Keratinocyte (primary cell): ENCODE data around the gene AAGAB. TPM values are rescaled to one million over a fixed set of nuclear protein-coding genes. Genes with fewer than 3 reads are reported as not detected.
A peak's percentile ranks its signal among the peaks of the same experiment; 100 is the strongest.

Experiments used
- DNase-seq: peaks from one replicate; pipeline ENCODE4 v3.0.0-alpha.2; 2011; ENCODE audit warnings: low read depth, missing footprints, low spot score
- FAIRE-seq: peaks from 2 replicates; lab custom pipeline; 2011; peaks lifted over from hg19 to GRCh38; lab: Jason Lieb, UNC
- H2AFZ ChIP-seq: 2 replicates; pipeline ENCODE4 v1.6.0; 2012; ENCODE audit warnings: low read length, control low read depth, inconsistent platforms; ENCODE audit not compliant: control insufficient read depth
- H3K27ac ChIP-seq: 2 replicates; pipeline ENCODE4 v1.5.1; 2011; ENCODE audit warnings: low read length; ENCODE audit not compliant: control insufficient read depth, insufficient read depth
- H3K27me3 ChIP-seq: 3 replicates; pipeline ENCODE4 v1.6.0; 2011; ENCODE audit warnings: low read length; ENCODE audit not compliant: control insufficient read depth, insufficient read depth; ENCODE audit errors: extremely low read depth
- H3K36me3 ChIP-seq, 2 experiments: 2 replicates in 1 of 2; 3 replicates in 1 of 2; pipeline ENCODE4 v1.5.1; 2011; ENCODE audit warnings: low read length in 2 of 2, mild to moderate bottlenecking in 1 of 2; ENCODE audit not compliant: control insufficient read depth in 2 of 2, insufficient read depth in 2 of 2; ENCODE audit errors: extremely low read depth in 1 of 2
- H3K4me1 ChIP-seq: 3 replicates; pipeline ENCODE4 v1.5.1; 2011; ENCODE audit warnings: low read length; ENCODE audit not compliant: control insufficient read depth, insufficient read depth; ENCODE audit errors: extremely low read depth
- H3K4me2 ChIP-seq: 3 replicates; pipeline ENCODE4 v1.6.0; 2011; ENCODE audit warnings: low read depth, low read length; ENCODE audit not compliant: control insufficient read depth, insufficient read depth; ENCODE audit errors: extremely low read depth
- H3K4me3 ChIP-seq, 3 experiments: fragments of 200-600 bp in 1 of 3; sonication (generic) in 1 of 3; 2 replicates in 2 of 3; 3 replicates in 1 of 3; pipeline ENCODE4 v1.5.1; 2011 to 2016; ENCODE audit warnings: low read length in 3 of 3, mild to moderate bottlenecking in 3 of 3, control low read depth in 2 of 3, inconsistent platforms in 1 of 3, low read depth in 1 of 3, mixed read lengths in 1 of 3, mixed run types in 1 of 3, moderate library complexity in 1 of 3; ENCODE audit not compliant: control insufficient read depth in 2 of 3, insufficient read depth in 2 of 3; ENCODE audit errors: extremely low read depth in 1 of 3
- H3K79me2 ChIP-seq: 2 replicates; pipeline ENCODE4 v1.6.0; 2012; ENCODE audit warnings: low read length; ENCODE audit not compliant: control insufficient read depth, insufficient read depth
- H3K9ac ChIP-seq: 3 replicates; pipeline ENCODE4 v1.6.0; 2011; ENCODE audit warnings: low read length; ENCODE audit not compliant: control insufficient read depth, insufficient read depth; ENCODE audit errors: extremely low read depth
- H3K9me1 ChIP-seq: 3 replicates; pipeline ENCODE4 v1.6.0; 2011; ENCODE audit warnings: low read length; ENCODE audit not compliant: control insufficient read depth, insufficient read depth; ENCODE audit errors: extremely low read depth
- H3K9me3 ChIP-seq: 2 replicates; pipeline ENCODE4 v1.5.1; 2012; ENCODE audit warnings: low read depth, low read length; ENCODE audit not compliant: control insufficient read depth
- H4K20me1 ChIP-seq: 3 replicates; pipeline ENCODE4 v1.6.0; 2011; ENCODE audit warnings: low read length; ENCODE audit not compliant: control insufficient read depth, insufficient read depth; ENCODE audit errors: extremely low read depth
- CTCF ChIP-seq, 3 experiments: IDR thresholded peaks in 1 of 3; conservative IDR thresholded peaks in 1 of 3; optimal IDR thresholded peaks in 1 of 3; 2 replicates in 2 of 3; 3 replicates in 1 of 3; pipeline versions ENCODE3 to v1.5.1; 2011; ENCODE audit warnings: low read length in 3 of 3, mild to moderate bottlenecking in 3 of 3, moderate library complexity in 2 of 3, control low read depth in 1 of 3, inconsistent platforms in 1 of 3; ENCODE audit not compliant: insufficient read depth in 2 of 3; ENCODE audit errors: extremely low read depth in 1 of 3
- EZH2 ChIP-seq: IDR thresholded peaks from one replicate; pipeline ENCODE4 v1.6.1; 2012; ENCODE audit warnings: inconsistent platforms, mild to moderate bottlenecking, low read length, moderate library complexity
- dilution Hi-C: fragments of 300-500 bp; cut with MboI; formaldehyde crosslinking; loops from one replicate; pipeline ENCODE4 v1.7.0; 2020; ENCODE audit warnings: low sequenced_read_pairs; ENCODE audit not compliant: extremely low pct_ligation_motif_present
- polyA plus RNA-seq, 5 experiments: library from polyadenylated mRNA; depleted of rRNA in 3 of 5; stranded (reverse) in 3 of 5; stranded (forward) in 1 of 5; unstranded in 1 of 5; fragments of >200 nt; gene quantifications; 1 replicate in 1 of 5; 2 replicates in 3 of 5; 3 replicates in 1 of 5; pipeline versions ENCODE4 v1.2.1 to v1.2.3, GENCODE V29; 2011 to 2012; ENCODE audit warnings: missing spikeins in 2 of 5, low read depth in 1 of 5, low replicate concordance in 1 of 5

Gene AAGAB
- polyA plus RNA-seq, 1 donor (not counting 4 experiments of a cell fraction or from before 2014, with no cell fraction given): 82.7 TPM

- no peak overlapping the region for H3K4me3 ChIP-seq
- H3K27me3 ChIP-seq: no peaks in the 10 kb centered on the region
- H3K4me1 ChIP-seq: peaks cover 11% of the 10 kb centered on the region
- TF ChIP-seq EZH2 (no peak), CTCF (optimal IDR thresholded peaks at IDR 0.05 in 1 of 3, IDR thresholded peaks at IDR 0.05 in 1 of 3, conservative IDR thresholded peaks at IDR 0.05 in 1 of 3; ENCODE audit: extremely low read depth in 1 of 3, insufficient read depth in 2 of 3, low read length in 3 of 3) (no peak)
- no peaks in the 10 kb centered on the region for H4K20me1 ChIP-seq
- peaks cover 48 to 76% of the 10 kb centered on the region in 2 experiments for H3K36me3 ChIP-seq
- H3K27ac ChIP-seq: no peak overlapping the region
- dilution Hi-C loops: no loop called here
- no peaks in the 10 kb centered on the region for H3K79me2 ChIP-seq
- FAIRE-seq: peak; percentile 34
- no peak overlapping the region for H3K4me2 ChIP-seq
- no peak for DNase-seq
- H3K9ac ChIP-seq: no peak overlapping the region
- H2AFZ ChIP-seq: no peak overlapping the region
- no peaks in the 10 kb centered on the region for H3K9me3 ChIP-seq
- no peaks in the 10 kb centered on the region for H3K9me1 ChIP-seq
Measured at GRCh38 chr15:67188551-67189218, 65.8 kb downstream of the AAGAB start.

GRCh38 chr15:67187351-67187854 lies 67.1 kb downstream of the AAGAB start:
- dilution Hi-C loops: no loop called here
- no peaks in the 10 kb centered on the region for H3K27me3 ChIP-seq
- no peak overlapping the region for H3K9ac ChIP-seq
- H3K27ac ChIP-seq: no peak overlapping the region
- no peaks in the 10 kb centered on the region for H4K20me1 ChIP-seq
- FAIRE-seq: no peak
- peaks cover 11% of the 10 kb centered on the region for H3K4me1 ChIP-seq
- no peak overlapping the region for H3K4me3 ChIP-seq
- H3K9me1 ChIP-seq: no peaks in the 10 kb centered on the region
- peaks cover 51 to 75% of the 10 kb centered on the region in 2 experiments for H3K36me3 ChIP-seq
- no peaks in the 10 kb centered on the region for H3K9me3 ChIP-seq
- no peak overlapping the region for H2AFZ ChIP-seq
- no peak for TF ChIP-seq CTCF (optimal IDR thresholded peaks at IDR 0.05 in 1 of 3, IDR thresholded peaks at IDR 0.05 in 1 of 3, conservative IDR thresholded peaks at IDR 0.05 in 1 of 3; ENCODE audit: extremely low read depth in 1 of 3, insufficient read depth in 2 of 3, low read length in 3 of 3)
- no peak for TF ChIP-seq EZH2
- no peak overlapping the region for H3K4me2 ChIP-seq
- H3K79me2 ChIP-seq: no peaks in the 10 kb centered on the region
- DNase-seq: no peak
